Measurements from ENCODE around the gene SH2D2A. TPM values are rescaled to one million over a fixed set of nuclear protein-coding genes. Genes with fewer than 3 reads are reported as not detected.
A peak's percentile ranks its signal among the peaks of the same experiment; 100 is the strongest.

The SH2D2A gene
- polyA plus RNA-seq, 1 of the 3 experiments (the other 2 are of a cell fraction): not detected

- Histone ChIP-seq H3K27me3 (ENCODE audit: insufficient read depth) (no peaks in the 10 kb centered on the region), H3K9me3 (no peaks in the 10 kb centered on the region), H2AFZ (ENCODE audit: low read depth) (no peak overlapping the region), H3K4me1 (ENCODE audit: control insufficient read depth in 1 of 2, insufficient read depth in 2 of 2, low read depth in 1 of 2, low read length in 1 of 2) (peaks cover 12 to 51% of the 10 kb centered on the region in 2 experiments), H3K4me2 (no peak overlapping the region), H3K4me3 (ENCODE audit: low read depth in 2 of 2, low read length in 1 of 2) (no peak overlapping the region), H3K9me2 (no peaks in the 10 kb centered on the region), H3F3A (replicated peaks; ENCODE audit: insufficient read depth) (peaks cover 26% of the 10 kb centered on the region), H4K20me1 (ENCODE audit: insufficient read depth) (peaks cover 33% of the 10 kb centered on the region), H3K27ac (ENCODE audit: low read depth in 2 of 2, low read length in 1 of 2) (peak overlapping the region in 1 of 2 experiments; percentile 85; a peak in 2 of 4 replicates), H3K79me2 (ENCODE audit: insufficient read depth) (no peaks in the 10 kb centered on the region), H3K36me3 (replicated peaks in 1 of 2; ENCODE audit: control insufficient read depth in 1 of 2, insufficient read depth in 2 of 2, low read length in 1 of 2) (peaks cover 51 to 83% of the 10 kb centered on the region in 2 experiments), H3K9ac (no peak overlapping the region)
- WGBS (ENCODE audit: low lambda C conversion rate): 88% methylated on average over 8 of the region's 8 CpGs
- DNase-seq: peak; percentile 26
- ChIA-PET POLR2A (interaction anchor here (0.9 to 2.9 kb wide), 4 partner anchors 24 to 66 kb away, joined by 3 to 16 read pairs (median 8); partner anchors contain the start of genes INSRR and NTRK1), CTCF (interaction anchor here (0.6 to 16.9 kb wide), 36 partner anchors 8 to 148 kb away, joined by 3 to 566 read pairs (median 5); partner anchors contain the start of genes HDGF, INSRR, ISG20L2 and METTL25B)
- TF ChIP-seq EP300 (IDR thresholded peaks at IDR 0.05; ENCODE audit: borderline replicate concordance in 1 of 2, low read depth in 1 of 2, low read length in 1 of 2) (peak in 1 of 2 experiments; percentile 41; a peak in 1 of 4 replicates), RCOR1 (IDR thresholded peaks at IDR 0.05; ENCODE audit: low read length) (no peak)
Observed at GRCh38 chr1:156796340-156797097, 20.1 kb downstream of the SH2D2A start.

- Histone ChIP-seq H3K9ac (no peak overlapping the region), H3K9me3 (no peaks in the 10 kb centered on the region), H3K4me2 (no peak overlapping the region), H3K36me3 (replicated peaks in 1 of 2; ENCODE audit: control insufficient read depth in 1 of 2, insufficient read depth in 2 of 2, low read length in 1 of 2) (peaks cover 56 to 88% of the 10 kb centered on the region in 2 experiments), H3K4me1 (ENCODE audit: control insufficient read depth in 1 of 2, insufficient read depth in 2 of 2, low read depth in 1 of 2, low read length in 1 of 2) (peaks cover 5 to 44% of the 10 kb centered on the region in 2 experiments), H4K20me1 (ENCODE audit: insufficient read depth) (peaks cover 26% of the 10 kb centered on the region), H3F3A (replicated peaks; ENCODE audit: insufficient read depth) (peaks cover 20% of the 10 kb centered on the region), H3K27me3 (ENCODE audit: insufficient read depth) (no peaks in the 10 kb centered on the region), H2AFZ (ENCODE audit: low read depth) (no peak overlapping the region), H3K27ac (ENCODE audit: low read depth in 2 of 2, low read length in 1 of 2) (peak overlapping the region in 1 of 2 experiments; percentile 85; a peak in 2 of 4 replicates), H3K9me2 (no peaks in the 10 kb centered on the region), H3K79me2 (ENCODE audit: insufficient read depth) (no peaks in the 10 kb centered on the region), H3K4me3 (ENCODE audit: low read depth in 2 of 2, low read length in 1 of 2) (no peak overlapping the region)
- WGBS (ENCODE audit: low lambda C conversion rate): 53% methylated on average over 7 of the region's 7 CpGs
- ChIA-PET CTCF (interaction anchor here (1.2 to 16.9 kb wide), 18 partner anchors 13 to 132 kb away, joined by 3 to 566 read pairs (median 8); partner anchors contain the start of genes INSRR, ISG20L2, METTL25B and MRPL24), POLR2A (interaction anchor here (1.5 to 2.9 kb wide), 3 partner anchors 23 to 64 kb away, joined by 5 to 16 read pairs (median 12); partner anchors contain the start of genes INSRR and NTRK1)
- no peak for DNase-seq
- TF ChIP-seq CTCF (IDR thresholded peaks at IDR 0.05) (no peak), SMC3 (IDR thresholded peaks at IDR 0.05; ENCODE audit: low read depth, low read length) (no peak), NFIC (IDR thresholded peaks at IDR 0.05; ENCODE audit: borderline replicate concordance) (no peak), USF1 (IDR thresholded peaks at IDR 0.05; ENCODE audit: borderline replicate concordance, low read depth) (no peak), TCF12 (IDR thresholded peaks at IDR 0.05) (no peak), RFX5 (IDR thresholded peaks at IDR 0.05; ENCODE audit: low read length) (no peak), FOSL2 (IDR thresholded peaks at IDR 0.05; ENCODE audit: borderline replicate concordance, low read depth) (no peak), RXRA (IDR thresholded peaks at IDR 0.05; ENCODE audit: borderline replicate concordance, low read depth) (no peak), EZH2phosphoT487 (IDR thresholded peaks at IDR 0.05; ENCODE audit: borderline replicate concordance, low read depth) (no peak), TEAD4 (IDR thresholded peaks at IDR 0.05; ENCODE audit: borderline replicate concordance, insufficient read depth) (no peak), YY1 (IDR thresholded peaks at IDR 0.05; ENCODE audit: low read depth) (no peak), PBX3 (IDR thresholded peaks at IDR 0.05) (no peak), GATA2 (CRISPR knock-in tag; IDR thresholded peaks at IDR 0.05) (no peak), FOXM1 (IDR thresholded peaks at IDR 0.05; ENCODE audit: low read depth) (no peak), IRF3 (IDR thresholded peaks at IDR 0.05; ENCODE audit: low read depth, low read length) (no peak), NRF1 (IDR thresholded peaks at IDR 0.05; ENCODE audit: low read depth, low read length) (no peak), EP300 (IDR thresholded peaks at IDR 0.05; ENCODE audit: borderline replicate concordance in 1 of 2, low read depth in 1 of 2, low read length in 1 of 2) (no peak), TAF1 (IDR thresholded peaks at IDR 0.05; ENCODE audit: borderline replicate concordance, low read depth, low read length) (no peak), MAX (IDR thresholded peaks at IDR 0.05; ENCODE audit: low read depth) (no peak)
Observed at GRCh38 chr1:156795787-156796186, 20.9 kb downstream of the SH2D2A start.
